H1 (cell line): ENCODE measurements around the gene COASY. TPM values are rescaled to one million over a fixed set of nuclear protein-coding genes. Genes with fewer than 3 reads are reported as not detected.

Experiments used
- CTCF ChIA-PET: fragments of 300-600 bp; sonication (Branson Sonifier 250); formaldehyde crosslinking; loops from one replicate; lab custom pipeline; 2021; ENCODE audit not compliant: partially characterized antibody; lab: Charles Lee
- POLR2A ChIA-PET: fragments of 300-600 bp; sonication (Branson Sonifier 250); formaldehyde crosslinking; loops from one replicate; lab custom pipeline; 2021; ENCODE audit warnings: inconsistent platforms; ENCODE audit not compliant: partially characterized antibody; lab: Charles Lee
- DNase-seq, 2 experiments: peaks; one replicate each; pipeline versions ENCODE4 v3.0.0 to v3.0.0-alpha.2; 2010 to 2022; ENCODE audit warnings: low spot score in 2 of 2, low read depth in 1 of 2, mixed read lengths in 1 of 2
- FAIRE-seq: peaks from 2 replicates; lab custom pipeline; 2011; peaks lifted over from hg19 to GRCh38; lab: Jason Lieb, UNC
- H2AFZ ChIP-seq: 2 replicates; pipeline ENCODE4 v1.8.1; 2012; ENCODE audit warnings: low read length, inconsistent platforms
- H2AK5ac ChIP-seq: 2 replicates; pipeline ENCODE4 v1.6.1; 2013; ENCODE audit warnings: low read depth, low read length
- H2BK120ac ChIP-seq: replicated peaks from 2 replicates; pipeline ENCODE3; 2013; ENCODE audit warnings: low read depth, low read length, inconsistent platforms
- H2BK12ac ChIP-seq: 2 replicates; pipeline ENCODE4 v1.6.1; 2013; ENCODE audit warnings: low read depth, low read length
- H2BK15ac ChIP-seq: 2 replicates; pipeline ENCODE4 v1.6.1; 2013; ENCODE audit warnings: low read length
- H2BK20ac ChIP-seq: 2 replicates; pipeline ENCODE4 v1.6.1; 2013; ENCODE audit warnings: low read length
- H2BK5ac ChIP-seq: 2 replicates; pipeline ENCODE4 v1.6.1; 2013; ENCODE audit warnings: low read depth, low read length
- H3K14ac ChIP-seq: 2 replicates; pipeline ENCODE4 v1.6.1; 2013; ENCODE audit warnings: inconsistent platforms; ENCODE audit not compliant: insufficient read length
- H3K18ac ChIP-seq: 2 replicates; pipeline ENCODE4 v1.6.1; 2013; ENCODE audit warnings: low read length; ENCODE audit errors: extremely low read depth
- H3K23ac ChIP-seq: 2 replicates; pipeline ENCODE4 v1.6.1; 2013; ENCODE audit warnings: inconsistent platforms; ENCODE audit not compliant: insufficient read length
- H3K23me2 ChIP-seq: 2 replicates; pipeline ENCODE4 v1.6.1; 2013; ENCODE audit warnings: low read depth, low read length
- H3K27ac ChIP-seq: 2 replicates; pipeline ENCODE4 v1.6.1; 2011; ENCODE audit warnings: low read depth, low read length, inconsistent platforms
- H3K27me3 ChIP-seq, 4 experiments: replicated peaks in 1 of 4; 1 replicate in 1 of 4; 2 replicates in 3 of 4; pipeline versions ENCODE4 v1.6.1 to v1.8.1; 2011 to 2013; ENCODE audit warnings: low read length in 3 of 4, mild to moderate bottlenecking in 3 of 4, inconsistent platforms in 2 of 4, mixed read lengths in 2 of 4, moderate library complexity in 1 of 4; ENCODE audit not compliant: control insufficient read depth in 3 of 4, insufficient read depth in 3 of 4; ENCODE audit errors: extremely low read depth in 1 of 4
- H3K36me3 ChIP-seq, 4 experiments: 2 replicates each; pipeline versions ENCODE4 v1.6.1 to v1.8.1; 2011 to 2013; ENCODE audit warnings: mild to moderate bottlenecking in 4 of 4, low read length in 3 of 4, moderate library complexity in 2 of 4, control low read depth in 1 of 4, inconsistent platforms in 1 of 4; ENCODE audit not compliant: insufficient read depth in 4 of 4, control insufficient read depth in 2 of 4
- H3K4ac ChIP-seq: replicated peaks from 2 replicates; pipeline ENCODE3; 2013; ENCODE audit warnings: low read length, low read depth, mixed read lengths, inconsistent platforms; ENCODE audit not compliant: insufficient read length
- H3K4me1 ChIP-seq, 4 experiments: replicated peaks in 1 of 4; 1 replicate in 1 of 4; 2 replicates in 3 of 4; pipeline versions ENCODE4 v1.6.1 to v1.8.1; 2011 to 2013; ENCODE audit warnings: low read length in 3 of 4, inconsistent platforms in 2 of 4, mixed read lengths in 1 of 4; ENCODE audit not compliant: insufficient read depth in 4 of 4, control insufficient read depth in 3 of 4
- H3K4me2 ChIP-seq, 2 experiments: 2 replicates each; pipeline versions ENCODE4 v1.6.1 to v1.8.1; 2011 to 2013; ENCODE audit warnings: low read depth in 2 of 2, low read length in 2 of 2, control low read depth in 1 of 2, inconsistent platforms in 1 of 2, mild to moderate bottlenecking in 1 of 2; ENCODE audit not compliant: insufficient read depth in 1 of 2
- H3K4me3 ChIP-seq, 4 experiments: fragments of 200-600, 300-600 bp in 1 of 4; sonication (generic), shearing (Covaris generic), sonication (Bioruptor Twin) in 1 of 4; 2 replicates each; pipeline versions ENCODE4 v1.5.1 to v1.8.1; 2011 to 2016; ENCODE audit warnings: low read length in 4 of 4, low read depth in 3 of 4, control low read depth in 2 of 4, inconsistent platforms in 2 of 4, mild to moderate bottlenecking in 2 of 4, mixed read lengths in 1 of 4, moderate library complexity in 1 of 4; ENCODE audit not compliant: insufficient read depth in 2 of 4; ENCODE audit errors: extremely low read depth in 1 of 4
- H3K56ac ChIP-seq: replicated peaks from 2 replicates; pipeline ENCODE3; 2013; ENCODE audit warnings: low read depth, mild to moderate bottlenecking, mixed read lengths, low read length, inconsistent platforms; ENCODE audit not compliant: insufficient read length
- H3K79me1 ChIP-seq: 2 replicates; pipeline ENCODE4 v1.6.1; 2013; ENCODE audit warnings: low read depth, low read length, control low read depth
- H3K79me2 ChIP-seq, 2 experiments: 2 replicates each; pipeline versions ENCODE4 v1.6.1 to v1.8.1; 2012 to 2013; ENCODE audit warnings: low read length in 2 of 2, mild to moderate bottlenecking in 2 of 2, inconsistent platforms in 1 of 2; ENCODE audit not compliant: insufficient read depth in 2 of 2, control insufficient read depth in 1 of 2
- H3K9ac ChIP-seq, 4 experiments: replicated peaks in 1 of 4; 1 replicate in 1 of 4; 2 replicates in 3 of 4; pipeline versions ENCODE4 v1.6.1 to v1.8.1; 2011 to 2013; ENCODE audit warnings: low read depth in 3 of 4, low read length in 3 of 4, control low read depth in 2 of 4, mild to moderate bottlenecking in 2 of 4, moderate library complexity in 2 of 4, inconsistent platforms in 1 of 4; ENCODE audit errors: extremely low read depth in 1 of 4
- H3K9me3 ChIP-seq, 2 experiments: 2 replicates each; pipeline versions ENCODE4 v1.6.1 to v1.8.1; 2012 to 2013; ENCODE audit warnings: mild to moderate bottlenecking in 2 of 2, moderate library complexity in 2 of 2, control low read depth in 1 of 2, inconsistent platforms in 1 of 2, low read depth in 1 of 2, low read length in 1 of 2, mixed read lengths in 1 of 2; ENCODE audit not compliant: insufficient read depth in 2 of 2
- H4K20me1 ChIP-seq, 2 experiments: replicated peaks in 1 of 2; 2 replicates each; pipeline versions ENCODE3 to v1.8.1; 2011 to 2013; ENCODE audit warnings: inconsistent platforms in 2 of 2, low read length in 2 of 2, mild to moderate bottlenecking in 1 of 2; ENCODE audit not compliant: insufficient read depth in 2 of 2, control insufficient read depth in 1 of 2
- H4K5ac ChIP-seq: 2 replicates; pipeline ENCODE4 v1.6.1; 2013; ENCODE audit warnings: low read length, low read depth, mixed read lengths, inconsistent platforms; ENCODE audit not compliant: insufficient read length
- H4K8ac ChIP-seq: 2 replicates; pipeline ENCODE4 v1.8.0; 2013; ENCODE audit warnings: mild to moderate bottlenecking, moderate library complexity, low read length, inconsistent platforms; ENCODE audit not compliant: insufficient read depth; ENCODE audit errors: extremely low read depth
- H4K91ac ChIP-seq: replicated peaks from 2 replicates; pipeline ENCODE3; 2013; ENCODE audit warnings: low read length, mixed read lengths, inconsistent platforms; ENCODE audit not compliant: insufficient read length
- ASH2L ChIP-seq: fragments of 200-600, 300-600 bp; sonication (generic); IDR thresholded peaks from one replicate; pipeline ENCODE4 v1.7.1; 2017; ENCODE audit warnings: low read length
- CBX8 ChIP-seq: fragments of 300-800, 300-1000 bp; sonication (generic); IDR thresholded peaks from 2 replicates; pipeline ENCODE4 v1.7.1; 2016; ENCODE audit warnings: low read depth, low read length, borderline replicate concordance
- HDAC6 ChIP-seq: IDR thresholded peaks from one replicate; pipeline ENCODE4 v1.7.1; 2012; ENCODE audit warnings: low read depth, mild to moderate bottlenecking, inconsistent platforms, low read length, moderate library complexity
- KDM1A ChIP-seq: fragments of 200-600, 300-600 bp; sonication (generic); IDR thresholded peaks from 2 replicates; pipeline ENCODE4 v1.7.1; 2016; ENCODE audit warnings: mild to moderate bottlenecking, low read length, borderline replicate concordance
- KDM4A ChIP-seq: IDR thresholded peaks from one replicate; pipeline ENCODE4 v1.7.1; 2012; ENCODE audit warnings: low read depth, mild to moderate bottlenecking, moderate library complexity, low read length, inconsistent platforms; ENCODE audit not compliant: severe bottlenecking
- RBBP5 ChIP-seq: IDR thresholded peaks from 2 replicates; pipeline ENCODE4 v1.7.1; 2012; ENCODE audit warnings: low read depth, mild to moderate bottlenecking, inconsistent platforms, low read length, moderate library complexity, borderline replicate concordance
- SIX5 ChIP-seq: IDR thresholded peaks from 2 replicates; pipeline ENCODE4 v1.6.1; 2011; ENCODE audit warnings: mild to moderate bottlenecking, low read depth, low read length
- SP1 ChIP-seq: IDR thresholded peaks from 2 replicates; pipeline ENCODE4 v1.6.1; 2011; ENCODE audit warnings: low read depth, low read length
- TAF7 ChIP-seq: optimal IDR thresholded peaks from 2 replicates; pipeline ENCODE3; 2011; ENCODE audit warnings: low read depth, mild to moderate bottlenecking, inconsistent platforms, low read length, moderate library complexity, borderline replicate concordance
- TCF12 ChIP-seq: IDR thresholded peaks from 2 replicates; pipeline ENCODE4 v1.6.1; 2011; ENCODE audit warnings: low read depth, mild to moderate bottlenecking, low read length
- ZNF274 ChIP-seq: IDR thresholded peaks from 2 replicates; pipeline ENCODE4 v1.7.0; 2012; ENCODE audit warnings: low read length, borderline replicate concordance; ENCODE audit errors: extremely low read depth
- WGBS, 2 experiments: shearing (Covaris generic) in 1 of 2; methylation state at CpG; one replicate each; pipeline versions ENCODE4 v1.1.6 to v1.1.7; 2013 to 2015; ENCODE audit warnings: low lambda C conversion rate in 2 of 2, mixed read lengths in 2 of 2, inconsistent platforms in 1 of 2, low coverage in 1 of 2, missing lambda C conversion rate in 1 of 2; ENCODE audit not compliant: insufficient replicate concordance in 2 of 2, insufficient coverage in 1 of 2, insufficient read length in 1 of 2; ENCODE audit errors: extremely low coverage in 1 of 2, missing lambda C conversion rate in 1 of 2; 5-methylcytosine and 5-hydroxymethylcytosine counted together
- polyA plus RNA-seq, 7 experiments: library from polyadenylated mRNA; depleted of rRNA in 3 of 7; stranded (reverse) in 5 of 7; unstranded in 2 of 7; fragments of >200 nt in 5 of 7; fragments of 200-250 nt in 2 of 7; gene quantifications; 1 replicate in 5 of 7; 2 replicates in 1 of 7; 4 replicates in 1 of 7; pipeline versions ENCODE4 v1.2.1 to v1.2.3, GENCODE V29; 2011 to 2013; ENCODE audit warnings: missing spikeins in 2 of 7, mixed read lengths in 2 of 7
- total RNA-seq: library from RNA; stranded (reverse); fragmentation: NEBNext Ultra II Directional; extraction: Animal tissue kit (Norgen Biotek cat#: 25700); gene quantifications from 2 replicates; pipeline ENCODE4 v1.2.1, GENCODE V29; 2021

Gene COASY
- total and polyA plus RNA-seq, 2 of the 8 experiments (the other 6 are each of a cell fraction or from before 2014, with no cell fraction given) = 64.5 to 100 TPM

- peak overlapping the region; percentile 12 for H3K27ac ChIP-seq
- TF ChIP-seq TAF7 = no peak
- TF ChIP-seq RBBP5 = no peak
- no peak for TF ChIP-seq KDM4A
- TF ChIP-seq HDAC6 = no peak
- no peak for TF ChIP-seq KDM1A
- TF ChIP-seq CBX8 = no peak
- no peak for TF ChIP-seq SP1
- TF ChIP-seq ZNF274 = no peak
- TF ChIP-seq ASH2L = no peak
- no peak for TF ChIP-seq TCF12
- no peak for TF ChIP-seq SIX5
These were observed 617 bp downstream of the COASY start for GRCh38 chr17:42562388-42563142.

More at GRCh38 chr17:42562388-42563142, 617 bp downstream of the COASY start:
- Histone ChIP-seq H3K14ac (no peak overlapping the region), H2BK5ac (peak overlapping the region; percentile 61; the same call in 1 of the 2 replicates), H2AFZ (no peak overlapping the region; the same call in 1 of the 2 replicates), H4K8ac (peak overlapping the region; percentile 79; the same call in 1 of the 2 replicates), H3K9me3 (no peaks in the 10 kb centered on the region), H2BK15ac (0 out of 2 replicates have a peak overlapping the region, but pooled peaks have one; percentile 61), H3K27me3 (no peaks in the 10 kb centered on the region), H3K56ac (no peak overlapping the region), H2BK120ac (no peak overlapping the region), H2AK5ac (0 out of 2 replicates have a peak overlapping the region, but pooled peaks have one; percentile 29), H3K4me1 (peaks cover 0 to 18% (median 8%) of the 10 kb centered on the region in 4 experiments; a peak in 5 of 7 replicates), H4K20me1 (peaks cover 0 to 1% of the 10 kb centered on the region in 2 experiments), H4K91ac (peak overlapping the region; percentile 8), H2BK12ac (0 out of 2 replicates have a peak overlapping the region, but pooled peaks have one; percentile 39), H4K5ac (peak overlapping the region; percentile 34), H3K23me2 (peaks cover 15% of the 10 kb centered on the region), H3K4me2 (peak overlapping the region; percentile 88 to 91), H3K23ac (no peak overlapping the region), H3K79me2 (peaks cover 9 to 19% of the 10 kb centered on the region in 2 experiments; a peak in 3 of 4 replicates), H2BK20ac (no peak overlapping the region), H3K4me3 (peak overlapping the region; percentile 82 to 98 (median 88)), H3K4ac (peak overlapping the region; percentile 15), H3K79me1 (peaks cover 14% of the 10 kb centered on the region), H3K18ac (no peak overlapping the region), H3K36me3 (peaks cover 3 to 17% (median 11%) of the 10 kb centered on the region in 4 experiments; a peak in 6 of 8 replicates), H3K9ac (peak overlapping the region; percentile 83 to 85 (median 84))
- no peak for FAIRE-seq
- ChIA-PET POLR2A (interaction anchor here (0.9 to 8.1 kb wide), 6 partner anchors 13 to 174 kb away, joined by 3 to 74 read pairs (median 4); partner anchors contain the start of gene PSMC3IP), CTCF (interaction anchor here (1.0 to 1.5 kb wide), 5 partner anchors 14 to 747 kb away, joined by 3 to 7 read pairs (median 4); no protein-coding TSS in a partner anchor)
- no peak for DNase-seq
- 26% methylated on average over 48 of the region's 48 CpGs; no CpG with 5 or more reads in 1 of the 2 experiments for WGBS, 2 experiments
